ENCODE data around the gene PSME2.

DNA sequence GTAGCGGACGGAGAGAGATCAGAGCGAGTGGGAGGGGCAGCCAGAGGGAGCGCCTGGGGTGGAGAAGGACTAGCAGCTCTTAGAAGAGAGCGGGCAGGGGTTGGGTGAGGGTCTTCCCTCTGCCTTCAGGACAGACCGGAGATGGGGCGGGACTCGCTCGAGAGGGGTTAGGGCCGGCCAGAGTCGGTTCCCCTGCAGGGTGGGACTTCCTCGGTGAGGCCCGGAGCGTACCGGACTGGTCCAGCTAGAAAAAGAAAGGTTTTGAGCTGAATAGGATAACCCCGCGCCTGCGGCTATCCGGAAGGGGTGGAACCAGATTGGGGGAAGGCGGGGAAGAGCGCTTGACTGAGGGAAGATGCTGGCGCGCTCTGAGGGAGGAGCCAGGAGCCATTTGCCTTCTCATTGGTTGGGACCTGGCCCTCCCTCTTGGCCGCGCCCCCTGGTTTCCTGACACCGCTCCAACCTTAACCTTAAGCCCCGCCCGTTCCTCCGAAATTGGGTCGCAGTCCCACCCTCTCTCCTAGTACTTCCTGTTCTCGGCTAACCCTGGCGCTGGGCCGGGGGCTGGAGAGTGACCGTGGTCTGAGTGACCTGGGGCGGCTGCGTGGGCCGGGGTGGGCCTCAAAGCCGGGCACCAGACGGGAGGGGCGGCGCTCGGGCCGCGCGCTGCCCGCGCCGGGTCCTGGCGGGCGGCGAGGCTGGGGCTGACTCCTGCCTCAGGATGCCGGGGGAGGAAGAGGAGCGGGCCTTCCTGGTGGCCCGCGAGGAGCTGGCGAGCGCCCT is 759 bp upstream of the PSME2 start, which contains the start of gene RNF31:
- peak; percentile 83 for TF ChIP-seq POLR2AphosphoS5 (IDR thresholded peaks at IDR 0.05; ENCODE audit: borderline replicate concordance, low read depth, low read length)
- no peak for TF ChIP-seq EZH2 (IDR thresholded peaks at IDR 0.05)
